Measurements from ENCODE around the gene TRIM28. TPM values are rescaled to one million over a fixed set of nuclear protein-coding genes. Genes with fewer than 3 reads are reported as not detected.

The TRIM28 gene
- total RNA-seq, result 362 and 460 TPM in 2 replicates

GRCh38 chr19:58543826-58544590 lies at the start of gene TRIM28:
TSS of gene TRIM28 (plus strand) at chr19:58544064. CDS start at chr19:58544758, 694 bp downstream.

GRCh38 chr19:58511353-58512208 lies 32.3 kb upstream of the TRIM28 start, which contains the start of gene SLC27A5:
TSS of gene SLC27A5 (minus strand) at chr19:58511992. CDS start at chr19:58511955, 37 bp downstream.

GRCh38 chr19:58519355-58520256 lies 24.3 kb upstream of the TRIM28 start, which contains the start of gene ZBTB45:
TSS of gene ZBTB45 (minus strand) at chr19:58519810. CDS start at chr19:58517673, 2,137 bp downstream.

GRCh38 chr19:58554494-58555368 lies 10.9 kb downstream of the TRIM28 start, which contains the start of gene CHMP2A:
TSS of gene CHMP2A (minus strand) at chr19:58555105. CDS start at chr19:58554212, 893 bp downstream.

GRCh38 chr19:58558066-58558622 lies 14.3 kb downstream of the TRIM28 start, which contains the start of gene UBE2M:
TSS of gene UBE2M (minus strand) at chr19:58558611. CDS start at chr19:58558381, 230 bp downstream.

GRCh38 chr19:58572818-58573657 lies 29.2 kb downstream of the TRIM28 start, which contains the start of gene MZF1:
TSS of gene MZF1 (minus strand) at chr19:58573335. CDS start at chr19:58571389, 1,946 bp downstream.

Small RNAs within 50 kb of the gene (small RNA-seq; reads per million reads assigned to genes)
- gene MIR6807 (0.19 reads per million), gene RN7SL525P (not detected)

Other genes starting within 250 kb of the TRIM28 start
- 23.1 and 27.0 TPM in 2 replicates for gene ERVK3-1, start 238.7 kb upstream of the TRIM28 start, total RNA-seq
- gene ZSCAN22, start 217.1 kb upstream of the TRIM28 start, total RNA-seq, result 3.3 and 4.1 TPM in 2 replicates
- gene A1BG, start 190.6 kb upstream of the TRIM28 start, total RNA-seq, result 1.4 and 1.5 TPM in 2 replicates
- gene ZNF497, start 181.3 kb upstream of the TRIM28 start, total RNA-seq, result 0.73 and 0.78 TPM in 2 replicates
- gene ZNF837, start 163.0 kb upstream of the TRIM28 start, total RNA-seq, result 2.2 and 2.5 TPM in 2 replicates
- 1,563 and 2,739 TPM in 2 replicates for gene RPS5, start 156.8 kb upstream of the TRIM28 start, total RNA-seq
- gene RNF225, start 148.4 kb upstream of the TRIM28 start, total RNA-seq, result 0.37 and 0.59 TPM in 2 replicates
- 16.5 and 20.9 TPM in 2 replicates for gene ZNF584, start 135.4 kb upstream of the TRIM28 start, total RNA-seq
- gene ZNF132, start 103.9 kb upstream of the TRIM28 start, total RNA-seq, result 7.0 and 7.2 TPM in 2 replicates
- 11.8 and 14.5 TPM in 2 replicates for gene ZNF324B, start 92.4 kb upstream of the TRIM28 start, total RNA-seq
- 13.9 and 16.2 TPM in 2 replicates for gene ZNF324, start 77.0 kb upstream of the TRIM28 start, total RNA-seq
- 9.0 and 12.9 TPM in 2 replicates for gene ZNF446, start 67.7 kb upstream of the TRIM28 start, total RNA-seq
- gene SLC27A5, start 32.1 kb upstream of the TRIM28 start, total RNA-seq, result 4.3 and 5.1 TPM in 2 replicates
- 7.0 and 7.4 TPM in 2 replicates for gene ZBTB45, start 24.3 kb upstream of the TRIM28 start, total RNA-seq
- 80.5 and 113 TPM in 2 replicates for gene CHMP2A, start 11.0 kb downstream of the TRIM28 start, total RNA-seq
- 73.5 TPM in 2 replicates for gene UBE2M, start 14.5 kb downstream of the TRIM28 start, total RNA-seq
- 21.3 and 22.9 TPM in 2 replicates for gene MZF1, start 29.3 kb downstream of the TRIM28 start, total RNA-seq